GM12875 (cell line): ENCODE data around the gene ATP7B.
A peak's percentile ranks its signal among the peaks of the same experiment; 100 is the strongest.

Experiments used
- H3K4me3 ChIP-seq: one replicate; pipeline ENCODE4 v1.5.1; 2011; ENCODE audit warnings: low read depth, low read length, control low read depth
- CTCF ChIP-seq: IDR thresholded peaks from 2 replicates; pipeline ENCODE4 v1.5.1; 2011; ENCODE audit warnings: low read depth, mild to moderate bottlenecking, control low read depth, inconsistent platforms, low read length, moderate library complexity, borderline replicate concordance; ENCODE audit not compliant: insufficient read depth

ATP7B gene

GRCh38 chr13:51907040-51907732, 104.1 kb downstream of the ATP7B start:
- no peak for TF ChIP-seq CTCF

GRCh38 chr13:51906581-51906980, 104.7 kb downstream of the ATP7B start:
- no peak for TF ChIP-seq CTCF

More at GRCh38 chr13:51907040-51907732, 104.1 kb downstream of the ATP7B start:
- no peak overlapping the region for H3K4me3 ChIP-seq

GRCh38 chr13:51905787-51906186, 105.5 kb downstream of the ATP7B start:
- no peak overlapping the region for H3K4me3 ChIP-seq
- no peak for TF ChIP-seq CTCF

More at GRCh38 chr13:51906581-51906980, 104.7 kb downstream of the ATP7B start:
- H3K4me3 ChIP-seq, result no peak overlapping the region

- TF ChIP-seq CTCF, result no peak
Observed at GRCh38 chr13:51902776-51903175, 108.5 kb downstream of the ATP7B start.

DNA sequence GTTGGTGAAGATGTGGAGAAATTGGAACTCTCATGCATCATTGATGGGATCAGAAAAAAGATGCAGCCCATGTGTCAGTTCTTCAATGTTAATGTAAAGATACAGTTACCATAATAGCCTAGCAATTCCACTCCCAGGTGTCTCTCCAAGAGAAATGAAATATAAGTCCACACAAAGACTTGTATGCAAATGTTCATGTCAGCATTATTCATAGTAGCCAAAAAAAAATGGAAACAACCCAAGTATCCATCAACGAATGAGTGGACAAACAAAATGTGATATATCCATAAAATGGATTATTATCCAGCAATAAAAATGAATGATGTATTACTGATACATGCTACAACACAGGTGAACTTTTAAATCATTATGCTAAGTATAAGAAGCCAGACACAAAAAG, 110.8 kb downstream of the ATP7B start:
- no peak for TF ChIP-seq CTCF
- H3K4me3 ChIP-seq, result no peak overlapping the region

More at GRCh38 chr13:51902776-51903175, 108.5 kb downstream of the ATP7B start:
- H3K4me3 ChIP-seq, result no peak overlapping the region

GRCh38 chr13:51895906-51896888, 115.1 kb downstream of the ATP7B start:
- no peak overlapping the region for H3K4me3 ChIP-seq
- TF ChIP-seq CTCF, result peak; percentile 69
